K562 (cell line): ENCODE measurements around the gene FRMPD2. TPM values are rescaled to one million over a fixed set of nuclear protein-coding genes. Genes with fewer than 3 reads are reported as not detected.

Source experiments
- ATF1 ChIP-seq, 2 experiments: fragments of 450-650 bp in 1 of 2; IDR thresholded peaks; 2 replicates each; pipeline ENCODE4 v1.6.1; 2016; ENCODE audit warnings: missing compliant biosample characterization in 1 of 2, missing genetic modification characterization in 1 of 2
- CEBPZ ChIP-seq: fragments of 150-350 bp; IDR thresholded peaks from 2 replicates; pipeline ENCODE4 v1.6.1; 2014; ENCODE audit warnings: low read depth, mild to moderate bottlenecking, low read length, borderline replicate concordance
- HMBOX1 ChIP-seq: sonication (generic); IDR thresholded peaks from 2 replicates; pipeline ENCODE4 v1.6.1; 2016
- XRCC5 ChIP-seq: fragments of 200-400 bp; formaldehyde crosslinking; IDR thresholded peaks from 2 replicates; pipeline ENCODE4 v1.6.1; 2017; ENCODE audit warnings: low read depth, mild to moderate bottlenecking, low read length
- ZBTB17 ChIP-seq: fragments of 450-650 bp; formaldehyde crosslinking; IDR thresholded peaks from 2 replicates; pipeline ENCODE4 v1.4.0; 2020; ENCODE audit warnings: mild to moderate bottlenecking
- polyA plus RNA-seq, 8 experiments: library from polyadenylated mRNA; depleted of rRNA in 4 of 8; stranded (reverse) in 5 of 8; unstranded in 3 of 8; fragments of >200 nt; fragmentation: Nextera tagmentation in 2 of 8; fragmentation: Illumina TruSeq in 1 of 8; extraction: Ambion mirVana in 2 of 8; extraction: Trizol in 1 of 8; gene quantifications; 2 replicates each; pipeline versions ENCODE4 v1.2.1 to v1.2.3, GENCODE V29; 2011 to 2014; ENCODE audit warnings: inconsistent platforms in 1 of 8, missing spikeins in 1 of 8
- total RNA-seq, 7 experiments: library from RNA; depleted of rRNA in 6 of 7; stranded (reverse); fragments of >200 nt in 6 of 7; fragmentation: Illumina TruSeq in 2 of 7; extraction: Trizol in 2 of 7; gene quantifications; 2 replicates each; pipeline versions ENCODE4 v1.2.1 to v1.2.3, GENCODE V29; 2011 to 2021; ENCODE audit warnings: low replicate concordance in 1 of 7

FRMPD2 gene
- total and polyA plus RNA-seq, 9 of the 15 experiments (the other 6 are each of a cell fraction or from before 2014, with no cell fraction given), result 0.12 to 0.95 (median 0.33) TPM

GRCh38 chr10:48287417-48288391 lies 13.2 kb upstream of the FRMPD2 start (continued):
- TF ChIP-seq CEBPZ, result no peak
- no peak for TF ChIP-seq ZBTB17 (CRISPR knock-in tag)
- no peak for TF ChIP-seq HMBOX1
- TF ChIP-seq ATF1 (CRISPR knock-in tag; IDR thresholded peaks at IDR 0.05), result no peak
- TF ChIP-seq ATF1 (tag; IDR thresholded peaks at IDR 0.05), result no peak
- no peak for TF ChIP-seq XRCC5
- TF ChIP-seq, all 486 proteins: peak for 0
